Tibial nerve (tissue), 4 donors: ENCODE data around the gene NDUFB2. TPM values are rescaled to one million over a fixed set of nuclear protein-coding genes. Genes with fewer than 3 reads are reported as not detected.

Source experiments
- DNase-seq, 2 donors: peaks; one replicate each; pipeline ENCODE4 v3.0.0-alpha.2; 2019; ENCODE audit warnings: low spot score in 2 of 2
- H3K27ac ChIP-seq, 4 donors: fragments of 200-600 bp; sonication (generic) in 3 of 4; one replicate each; pipeline ENCODE4 v1.5.1; 2017 to 2019; ENCODE audit warnings: mild to moderate bottlenecking in 1 of 4
- H3K27me3 ChIP-seq, 2 donors: fragments of 200-600 bp; sonication (generic) in 1 of 2; one replicate each; pipeline versions ENCODE4 v1.5.1 to v1.6.0; 2017 to 2019
- H3K36me3 ChIP-seq, 3 donors: fragments of 200-600 bp; sonication (generic); one replicate each; pipeline ENCODE4 v1.5.1; 2018 to 2019
- H3K4me1 ChIP-seq, 4 donors: fragments of 200-600 bp; sonication (generic) in 3 of 4; one replicate each; pipeline ENCODE4 v1.5.1; 2017 to 2019
- H3K4me3 ChIP-seq, 4 donors: fragments of 200-600 bp; sonication (generic) in 3 of 4; one replicate each; pipeline ENCODE4 v1.5.1; 2017 to 2019; ENCODE audit warnings: mild to moderate bottlenecking in 1 of 4, moderate library complexity in 1 of 4
- H3K9me3 ChIP-seq, 4 donors: fragments of 200-600 bp; sonication (generic) in 3 of 4; one replicate each; pipeline ENCODE4 v1.5.1; 2017 to 2019
- EP300 ChIP-seq, 2 donors: sonication (generic); formaldehyde crosslinking; IDR thresholded peaks; one replicate each; pipeline ENCODE4 v1.6.1; 2017; ENCODE audit warnings: antibody characterized with exemption in 2 of 2, mild to moderate bottlenecking in 1 of 2
- POLR2A ChIP-seq, 2 donors: fragments of 450-650 bp; IDR thresholded peaks; one replicate each; pipeline ENCODE4 v1.6.1; 2017; ENCODE audit warnings: antibody characterized with exemption in 2 of 2, mild to moderate bottlenecking in 2 of 2, moderate library complexity in 2 of 2
- WGBS, 2 donors: methylation state at CpG; one replicate each; pipeline ENCODE4 v1.1.5; 2018; 5-methylcytosine and 5-hydroxymethylcytosine counted together
- total RNA-seq, 4 donors: library from RNA; depleted of rRNA; stranded (reverse); fragments of >200 nt; gene quantifications; one replicate each; pipeline ENCODE4 v1.1.0, GENCODE V29; 2016
- TF ChIP-seq, protein P1 (sequence below), 5 experiments: fragments of 200-600 bp in 3 of 5; fragments of 450-650 bp in 2 of 5; sonication (generic) in 3 of 5; IDR thresholded peaks; one replicate each; pipeline ENCODE4 v1.5.1; 2016 to 2019; ENCODE audit warnings: antibody characterized with exemption in 5 of 5, mild to moderate bottlenecking in 3 of 5, moderate library complexity in 2 of 5

NDUFB2 gene
- total RNA-seq, 4 donors from 2014 or later = 122 to 288 (median 162) TPM

- Histone ChIP-seq H3K27me3 (no peaks in the 10 kb centered on the region), H3K4me1 (peaks cover 0 to 31% (median 16%) of the 10 kb centered on the region in 4 donors), H3K9me3 (no peaks in the 10 kb centered on the region), H3K36me3 (peaks cover 0 to 65% (median 7%) of the 10 kb centered on the region in 3 donors), H3K27ac (no peak overlapping the region), H3K4me3 (no peak overlapping the region)
- WGBS, 2 donors = 92 to 93% methylated on average over 20 of the region's 20 CpGs
- TF ChIP-seq EP300 (IDR thresholded peaks at IDR 0.05) = no peak
- TF ChIP-seq, protein P1, sequence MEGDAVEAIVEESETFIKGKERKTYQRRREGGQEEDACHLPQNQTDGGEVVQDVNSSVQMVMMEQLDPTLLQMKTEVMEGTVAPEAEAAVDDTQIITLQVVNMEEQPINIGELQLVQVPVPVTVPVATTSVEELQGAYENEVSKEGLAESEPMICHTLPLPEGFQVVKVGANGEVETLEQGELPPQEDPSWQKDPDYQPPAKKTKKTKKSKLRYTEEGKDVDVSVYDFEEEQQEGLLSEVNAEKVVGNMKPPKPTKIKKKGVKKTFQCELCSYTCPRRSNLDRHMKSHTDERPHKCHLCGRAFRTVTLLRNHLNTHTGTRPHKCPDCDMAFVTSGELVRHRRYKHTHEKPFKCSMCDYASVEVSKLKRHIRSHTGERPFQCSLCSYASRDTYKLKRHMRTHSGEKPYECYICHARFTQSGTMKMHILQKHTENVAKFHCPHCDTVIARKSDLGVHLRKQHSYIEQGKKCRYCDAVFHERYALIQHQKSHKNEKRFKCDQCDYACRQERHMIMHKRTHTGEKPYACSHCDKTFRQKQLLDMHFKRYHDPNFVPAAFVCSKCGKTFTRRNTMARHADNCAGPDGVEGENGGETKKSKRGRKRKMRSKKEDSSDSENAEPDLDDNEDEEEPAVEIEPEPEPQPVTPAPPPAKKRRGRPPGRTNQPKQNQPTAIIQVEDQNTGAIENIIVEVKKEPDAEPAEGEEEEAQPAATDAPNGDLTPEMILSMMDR (IDR thresholded peaks at IDR 0.05) = no peak
- no peak for TF ChIP-seq POLR2A (IDR thresholded peaks at IDR 0.05)
- no peak for DNase-seq
Measured at GRCh38 chr7:140678081-140678815, 18.3 kb upstream of the NDUFB2 start.

DNA sequence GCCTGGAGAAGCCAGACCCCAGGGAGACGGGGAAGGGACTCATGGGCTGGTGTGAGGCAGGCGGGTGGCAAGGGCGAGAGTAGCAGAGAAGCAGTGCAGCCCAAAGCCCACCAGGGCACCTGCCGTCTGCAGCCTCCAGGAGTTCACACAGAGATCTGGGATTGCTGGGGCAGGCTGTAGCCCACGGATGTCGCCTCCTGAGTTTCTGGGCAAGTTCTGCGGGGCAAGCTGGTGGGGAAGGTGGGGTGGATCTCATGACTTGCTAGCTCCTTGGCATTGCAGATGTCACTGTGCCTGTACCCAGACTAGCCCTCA lies 17.7 kb upstream of the NDUFB2 start:
- Histone ChIP-seq H3K27me3 (no peaks in the 10 kb centered on the region), H3K36me3 (peaks cover 0 to 69% (median 7%) of the 10 kb centered on the region in 3 donors), H3K9me3 (no peaks in the 10 kb centered on the region), H3K4me1 (peaks cover 0 to 26% (median 15%) of the 10 kb centered on the region in 4 donors), H3K4me3 (no peak overlapping the region), H3K27ac (no peak overlapping the region)
- DNase-seq = no peak
- TF ChIP-seq, protein P1 (IDR thresholded peaks at IDR 0.05) = no peak
- TF ChIP-seq POLR2A (IDR thresholded peaks at IDR 0.05) = no peak
- 90 to 99% methylated on average over 7 of the region's 7 CpGs for WGBS, 2 donors

GRCh38 chr7:140679186-140679585 lies 17.3 kb upstream of the NDUFB2 start:
- no peaks in the 10 kb centered on the region for H3K9me3 ChIP-seq
- H3K27me3 ChIP-seq = no peaks in the 10 kb centered on the region
- H3K27ac ChIP-seq = no peak overlapping the region
- H3K36me3 ChIP-seq = peaks cover 0 to 73% (median 7%) of the 10 kb centered on the region in 3 donors
- H3K4me1 ChIP-seq = peaks cover 0 to 22% (median 12%) of the 10 kb centered on the region in 4 donors
- no peak overlapping the region for H3K4me3 ChIP-seq
- 91 to 92% methylated on average over 9 of the region's 9 CpGs for WGBS, 2 donors
- TF ChIP-seq POLR2A (IDR thresholded peaks at IDR 0.05) (no peak), EP300 (IDR thresholded peaks at IDR 0.05) (no peak)
- TF ChIP-seq, protein P1 (IDR thresholded peaks at IDR 0.05) = no peak
- DNase-seq = no peak

DNA sequence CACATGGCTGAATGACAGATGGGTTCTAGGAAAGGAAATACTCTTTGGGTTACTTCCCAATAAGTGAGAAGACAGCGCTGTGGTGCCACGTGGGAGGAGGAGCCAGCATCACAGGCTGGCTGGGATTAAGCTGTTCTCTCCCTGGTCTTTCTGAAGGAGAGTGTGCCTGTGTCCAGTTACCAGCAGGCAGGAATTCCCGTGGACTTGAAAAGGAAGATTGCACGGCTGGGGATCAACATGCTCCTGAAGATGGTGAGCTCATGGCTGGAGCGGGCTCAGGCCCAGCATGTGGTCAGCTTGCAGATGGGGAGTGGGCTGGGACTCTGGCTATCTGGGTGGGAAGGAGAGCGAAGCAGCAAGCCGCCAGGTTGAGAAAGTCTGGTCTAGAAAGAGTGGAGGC lies 15.6 kb upstream of the NDUFB2 start:
- Histone ChIP-seq H3K4me1 (peaks cover 0 to 5% (median 0%) of the 10 kb centered on the region in 4 donors), H3K27ac (no peak overlapping the region), H3K36me3 (peaks cover 0 to 90% (median 7%) of the 10 kb centered on the region in 3 donors), H3K9me3 (no peaks in the 10 kb centered on the region), H3K4me3 (no peak overlapping the region), H3K27me3 (no peaks in the 10 kb centered on the region)
- TF ChIP-seq EP300 (IDR thresholded peaks at IDR 0.05) = no peak
- TF ChIP-seq POLR2A (IDR thresholded peaks at IDR 0.05) = no peak
- TF ChIP-seq, protein P1 (IDR thresholded peaks at IDR 0.05) = no peak
- WGBS, 2 donors = 85% methylated on average over 7 of the region's 7 CpGs
- no peak for DNase-seq

- no peak for DNase-seq
- H3K27ac ChIP-seq = no peak overlapping the region
- no peaks in the 10 kb centered on the region for H3K9me3 ChIP-seq
- no peaks in the 10 kb centered on the region for H3K4me1 ChIP-seq
- WGBS, 2 donors = 97 to 99% methylated on average over 3 of the region's 3 CpGs
- no peaks in the 10 kb centered on the region for H3K27me3 ChIP-seq
- H3K4me3 ChIP-seq = no peak overlapping the region
- peaks cover 0 to 89% (median 7%) of the 10 kb centered on the region in 3 donors for H3K36me3 ChIP-seq
- TF ChIP-seq POLR2A (IDR thresholded peaks at IDR 0.05) = no peak
Measured at GRCh38 chr7:140681766-140682165, 14.7 kb upstream of the NDUFB2 start.
